HG03432 (cell line): ENCODE measurements around the gene SLC25A47.
"Not testable (repeated sequence)": the region's sequence is repeated elsewhere in the genome, so short reads cannot be mapped to it uniquely, and the experiment has no call there.

ENCODE experiments used
- ATAC-seq: cut with Tn5 transposase; IDR thresholded peaks from one replicate; pipeline ENCODE4 v1.9.1; 2021; ENCODE audit warnings: mild to moderate bottlenecking, moderate library complexity; ENCODE audit not compliant: unreplicated experiment

The SLC25A47 gene

GRCh38 chr14:100289916-100290606 lies 33.1 kb upstream of the SLC25A47 start:
- ATAC-seq: no peak

DNA sequence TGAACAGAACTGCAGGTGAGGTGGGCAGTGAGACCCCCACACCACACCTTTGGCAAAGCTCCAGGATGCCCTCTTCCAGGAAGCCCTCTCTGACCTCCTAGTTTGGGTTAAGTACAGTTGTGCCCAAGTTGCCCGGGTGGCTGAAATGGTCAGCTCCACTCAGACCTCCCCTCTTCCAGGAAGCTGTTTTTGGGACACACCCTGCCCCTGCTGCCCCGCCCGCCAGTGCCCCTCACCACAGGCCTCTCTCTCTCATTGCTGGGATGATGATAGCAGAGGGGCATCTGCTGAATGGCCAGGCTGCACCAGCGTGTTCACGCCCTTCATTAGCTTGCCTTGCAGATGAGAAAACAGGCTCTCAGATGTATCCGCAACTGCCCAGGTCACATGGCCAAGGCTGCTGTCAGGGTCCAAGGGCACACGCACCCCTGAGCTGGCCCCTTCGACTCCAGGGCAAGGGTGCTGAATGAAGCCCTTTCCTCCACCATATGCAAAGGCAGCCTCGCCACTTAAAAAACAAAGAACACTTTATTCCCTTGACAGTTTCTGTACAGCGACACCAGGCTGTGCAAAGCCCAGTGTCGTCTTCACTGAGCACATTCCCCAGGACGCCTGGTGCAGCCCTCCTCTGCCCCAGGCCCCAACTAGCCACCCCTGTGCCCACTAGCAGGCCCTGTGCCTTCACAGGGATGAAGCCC lies 32.4 kb upstream of the SLC25A47 start:
- ATAC-seq: no peak

DNA sequence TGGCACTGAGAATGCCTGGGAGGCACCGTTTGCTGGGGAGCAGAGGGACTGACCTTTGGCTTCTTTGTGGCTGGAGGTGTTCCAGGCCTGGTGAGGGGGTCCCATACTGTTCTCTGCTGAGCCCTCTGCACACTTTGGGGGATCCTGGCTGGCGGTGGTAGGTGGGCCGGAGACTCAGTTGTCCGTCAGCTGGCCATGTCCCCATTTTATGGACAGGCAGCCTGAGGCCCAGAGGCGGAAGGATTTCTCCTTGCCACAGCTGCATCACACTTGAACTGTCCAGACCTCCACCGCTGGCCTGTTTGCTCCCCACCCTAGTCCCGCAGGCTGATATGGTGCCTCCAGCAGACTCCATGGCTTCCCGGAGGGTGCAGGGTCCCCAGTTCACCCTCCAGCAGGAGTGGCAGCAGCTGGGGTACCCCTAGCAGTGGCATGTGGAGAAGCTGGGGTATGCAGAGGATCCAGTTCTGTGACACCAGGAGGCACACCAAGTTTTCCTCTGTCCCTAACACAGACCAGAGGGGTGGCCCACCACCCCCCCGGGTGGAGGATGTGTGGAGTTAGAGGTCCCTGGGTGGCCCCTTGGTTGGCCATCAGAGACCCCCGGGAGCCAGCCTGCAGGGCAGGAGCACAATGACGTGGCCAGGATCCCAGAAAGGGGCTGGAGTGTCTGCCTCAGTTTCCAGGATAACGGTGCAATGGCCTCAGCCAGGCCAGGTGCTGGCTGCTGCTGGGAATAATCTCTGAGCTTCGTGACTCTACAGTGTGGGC lies 31.6 kb upstream of the SLC25A47 start:
- ATAC-seq: no peak

DNA sequence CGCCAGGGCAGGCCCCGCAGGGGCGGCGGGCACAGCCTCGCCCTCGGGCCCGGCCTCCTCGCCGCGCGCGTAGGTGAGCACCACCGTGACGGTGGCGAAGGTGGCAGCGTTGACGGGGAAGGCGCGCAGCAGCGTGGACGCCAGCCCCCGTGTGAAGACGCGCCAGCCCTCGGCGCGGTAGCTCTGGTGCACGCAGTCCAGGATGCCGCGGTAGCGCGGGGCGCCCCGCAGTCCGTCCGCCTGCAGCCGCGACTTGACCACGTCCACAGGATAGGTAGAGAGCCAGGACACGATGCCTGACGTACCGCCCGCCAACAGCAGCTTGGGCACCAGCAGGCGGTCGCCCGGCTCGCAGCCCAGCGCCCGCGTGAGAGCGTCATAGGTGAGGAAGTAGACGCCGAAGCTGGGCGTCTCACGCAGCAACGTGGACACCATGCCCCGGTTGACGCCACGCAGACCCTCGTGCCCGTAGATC lies 30.8 kb upstream of the SLC25A47 start:
- ATAC-seq: no peak

- no peak for ATAC-seq
These were observed 30.2 kb upstream of the SLC25A47 start for GRCh38 chr14:100292776-100293461.

GRCh38 chr14:100293497-100294212 lies 29.5 kb upstream of the SLC25A47 start:
- ATAC-seq: no peak

DNA sequence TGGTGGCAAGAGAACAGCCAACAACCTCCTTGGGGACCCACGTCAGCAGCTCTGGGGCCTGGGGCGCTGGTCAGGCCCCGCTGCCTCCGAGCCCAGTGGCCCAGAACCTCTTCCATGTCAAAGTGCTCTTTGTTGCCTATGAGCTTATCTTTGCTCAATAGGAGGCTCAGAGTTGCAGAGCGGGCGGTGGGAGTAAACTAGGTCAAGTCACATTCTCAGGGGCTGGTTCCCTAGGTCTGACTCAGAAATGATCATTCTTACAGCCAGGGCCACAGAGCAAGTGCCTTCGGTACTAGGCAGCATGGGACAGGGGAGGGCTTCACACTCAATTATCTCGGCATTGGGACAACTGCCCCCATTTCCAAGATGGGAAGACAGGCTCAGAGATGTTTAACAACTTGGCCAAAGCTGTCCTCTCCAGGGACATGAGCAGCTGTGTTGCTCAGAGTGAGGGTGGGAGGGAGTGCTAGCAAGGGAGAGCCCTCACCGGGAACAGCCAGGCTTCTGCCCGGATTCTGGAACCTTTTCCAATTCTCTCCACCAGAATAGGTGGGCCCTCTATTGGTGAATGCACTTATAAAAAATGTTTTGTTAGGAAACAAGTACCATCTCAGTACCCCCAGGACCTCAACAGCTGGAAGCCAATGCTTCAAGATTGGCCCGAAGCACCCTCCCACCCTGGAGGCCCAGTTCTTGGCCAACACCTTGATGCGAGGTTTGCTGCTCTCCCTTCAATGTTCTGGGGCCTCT lies 28.8 kb upstream of the SLC25A47 start:
- peak; percentile 59 for ATAC-seq

GRCh38 chr14:100294963-100295330 lies 28.2 kb upstream of the SLC25A47 start:
- no peak for ATAC-seq

DNA sequence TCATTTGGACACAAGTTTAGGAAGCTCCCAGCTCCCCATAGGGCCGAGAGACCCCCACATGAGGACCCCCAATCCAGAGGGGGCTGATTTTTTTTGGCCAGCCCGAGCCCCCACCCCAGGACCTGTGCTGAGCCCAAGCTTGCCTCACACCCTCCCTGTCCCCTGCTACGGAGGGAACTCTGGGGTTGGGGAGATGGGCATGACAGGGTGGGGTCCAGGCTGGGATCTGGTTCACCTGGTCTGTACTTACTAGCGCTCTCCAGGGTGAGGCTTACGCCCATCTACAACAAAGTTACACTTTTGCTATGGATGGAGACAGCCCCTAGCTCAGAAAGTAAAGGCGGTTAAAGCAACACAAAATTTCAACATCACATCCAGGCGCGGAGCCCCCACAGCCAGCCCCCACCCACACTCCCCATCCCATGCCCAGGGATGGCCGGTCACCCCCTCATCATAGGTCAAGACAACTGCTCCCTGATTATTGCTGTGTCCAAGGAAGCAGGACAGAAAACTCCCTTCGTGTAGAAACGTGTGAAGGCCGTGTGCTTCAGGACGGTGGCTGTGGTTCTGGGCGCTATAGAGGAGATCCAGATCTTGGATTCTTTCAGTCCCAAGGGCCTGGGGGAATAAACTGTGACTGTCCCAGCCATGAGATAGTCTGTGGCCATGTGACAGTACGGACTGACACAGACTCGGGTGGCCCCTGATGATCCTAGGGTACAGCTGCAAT lies 27.6 kb upstream of the SLC25A47 start:
- ATAC-seq: no peak

- no peak for ATAC-seq
These were observed 27.0 kb upstream of the SLC25A47 start for GRCh38 chr14:100296106-100296651.

GRCh38 chr14:100296729-100297128 lies 26.4 kb upstream of the SLC25A47 start:
- ATAC-seq: not testable (repeated sequence)

DNA sequence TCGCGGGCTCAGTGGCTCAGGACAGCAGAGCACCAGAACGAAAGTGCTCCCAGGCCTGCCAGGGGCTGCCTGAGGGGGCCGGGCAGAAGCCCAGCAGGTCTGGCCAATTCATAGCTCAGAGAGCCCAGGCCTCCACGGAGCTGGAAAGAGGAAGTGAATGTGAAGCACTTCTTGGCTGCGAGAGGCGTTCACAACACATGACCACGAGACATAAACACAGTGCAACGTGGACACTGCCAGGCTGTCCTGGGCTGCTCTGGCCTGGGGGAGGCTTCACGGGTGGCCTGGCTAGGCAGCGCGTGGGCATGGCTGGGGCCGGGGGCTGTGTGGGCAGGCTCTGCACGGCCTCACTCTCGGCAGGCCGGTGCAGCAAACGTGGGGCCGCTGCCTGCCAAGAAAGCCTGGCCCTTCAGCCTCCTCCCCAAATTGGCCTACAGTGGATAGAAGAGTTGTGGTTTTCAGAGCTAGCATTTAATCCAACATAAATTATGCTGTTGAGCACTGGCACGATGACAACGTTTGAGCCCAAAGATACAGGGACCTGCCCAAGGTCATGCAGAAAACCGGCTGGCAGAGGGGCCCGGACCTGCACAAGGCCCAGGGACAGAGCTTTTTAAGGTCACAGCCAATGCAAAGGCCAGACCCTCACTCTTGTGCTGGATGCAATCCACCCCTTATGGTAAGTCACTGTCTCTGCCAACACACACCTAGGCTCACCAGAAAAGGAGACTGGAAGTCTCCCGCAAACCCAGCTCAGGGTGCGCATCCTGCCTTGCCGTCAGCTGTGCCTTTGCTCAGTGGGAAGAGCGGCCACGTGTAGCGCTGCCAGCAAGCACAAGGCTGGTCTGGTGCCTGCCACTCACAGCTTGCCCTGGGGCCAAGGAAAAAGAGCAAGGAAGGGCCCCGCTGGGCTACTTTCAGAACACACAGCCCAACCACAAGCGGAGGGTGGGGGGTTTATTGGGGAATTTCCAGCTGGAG lies 25.5 kb upstream of the SLC25A47 start:
- ATAC-seq: peak; percentile 75

GRCh38 chr14:100298551-100299237 lies 24.4 kb upstream of the SLC25A47 start:
- no peak for ATAC-seq

GRCh38 chr14:100299238-100299560 lies 23.9 kb upstream of the SLC25A47 start:
- no peak for ATAC-seq

GRCh38 chr14:100302616-100303015 lies 20.5 kb upstream of the SLC25A47 start:
- ATAC-seq: no peak

- ATAC-seq: no peak
These were observed 20.0 kb upstream of the SLC25A47 start for GRCh38 chr14:100303179-100303578.

DNA sequence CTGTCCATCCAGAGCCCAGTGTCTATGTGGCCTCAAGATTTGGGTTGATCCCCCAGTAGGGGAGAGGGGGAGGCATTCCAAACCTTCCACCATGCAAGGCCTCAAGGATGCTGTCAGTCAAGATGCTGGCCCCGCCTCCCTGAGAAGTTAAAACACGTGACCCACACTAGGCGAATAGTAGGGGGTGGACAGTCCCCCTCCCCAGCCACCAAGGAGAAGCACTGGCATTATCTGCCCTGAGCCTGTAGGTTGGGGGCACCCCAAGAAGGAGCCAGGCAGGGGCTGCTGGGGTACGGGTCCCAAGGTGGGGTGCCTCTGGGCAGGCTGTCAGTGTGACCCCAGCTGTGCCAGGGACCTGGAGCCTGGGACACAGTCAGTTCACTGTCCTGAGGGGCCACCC lies 19.2 kb upstream of the SLC25A47 start:
- ATAC-seq: no peak
